Hematopoietic multipotent progenitor cell treated with erythropoietin and hydrocortisone succinate and interleukin-3 and kit ligand, for 17 days (in vitro differentiated cells): ENCODE measurements around the gene XPNPEP3.
A peak's percentile ranks its signal among the peaks of the same experiment; 100 is the strongest.
"Not testable (repeated sequence)": the region's sequence is repeated elsewhere in the genome, so short reads cannot be mapped to it uniquely, and the experiment has no call there.

Experiments used
- DNase-seq: peaks from one replicate; pipeline ENCODE4 v3.0.0-alpha.2; 2015; ENCODE audit warnings: low spot score

The XPNPEP3 gene

GRCh38 chr22:40857309-40857855 is 434 bp downstream of the XPNPEP3 start:
- DNase-seq, result no peak

GRCh38 chr22:40862013-40862412 is 5.1 kb downstream of the XPNPEP3 start, which contains the start of gene DNAJB7:
Gene DNAJB7, minus strand, starts transcription at chr22:40862113. Its CDS starts 119 bp downstream, at chr22:40861994.
- no peak for DNase-seq

- DNase-seq, result no peak
Observed at GRCh38 chr22:40862537-40862936, 5.6 kb downstream of the XPNPEP3 start.

GRCh38 chr22:40867109-40867508 is 10.2 kb downstream of the XPNPEP3 start:
- no peak for DNase-seq

GRCh38 chr22:40868379-40868778 is 11.4 kb downstream of the XPNPEP3 start:
- DNase-seq, result not testable (repeated sequence)

- DNase-seq, result no peak
Observed at GRCh38 chr22:40874016-40874415, 17.1 kb downstream of the XPNPEP3 start.

GRCh38 chr22:40875111-40875510 is 18.2 kb downstream of the XPNPEP3 start:
- no peak for DNase-seq

GRCh38 chr22:40876907-40877306 is 20.0 kb downstream of the XPNPEP3 start:
- DNase-seq, result no peak

- no peak for DNase-seq
Observed at GRCh38 chr22:40877488-40877887, 20.5 kb downstream of the XPNPEP3 start.

GRCh38 chr22:40878922-40879321 is 22.0 kb downstream of the XPNPEP3 start:
- DNase-seq, result no peak

GRCh38 chr22:40889116-40889515 is 32.2 kb downstream of the XPNPEP3 start:
- DNase-seq, result no peak

- no peak for DNase-seq
Observed at GRCh38 chr22:40890881-40891280, 33.9 kb downstream of the XPNPEP3 start.

- DNase-seq, result no peak
Observed at GRCh38 chr22:40894417-40894816, 37.5 kb downstream of the XPNPEP3 start.

GRCh38 chr22:40898850-40899357 is 42.0 kb downstream of the XPNPEP3 start:
- DNase-seq, result peak; percentile 87

- DNase-seq, result no peak
Observed at GRCh38 chr22:40904101-40904500, 47.2 kb downstream of the XPNPEP3 start.

GRCh38 chr22:40908895-40909294 is 51.9 kb downstream of the XPNPEP3 start:
- DNase-seq, result no peak

GRCh38 chr22:40911772-40912171 is 54.8 kb downstream of the XPNPEP3 start:
- DNase-seq, result no peak

- DNase-seq, result not testable (repeated sequence)
Observed at GRCh38 chr22:40912987-40913386, 56.0 kb downstream of the XPNPEP3 start.

GRCh38 chr22:40919446-40919845 is 62.5 kb downstream of the XPNPEP3 start:
- no peak for DNase-seq

GRCh38 chr22:40920526-40920925 is 63.6 kb downstream of the XPNPEP3 start:
- DNase-seq, result no peak

- DNase-seq, result peak; percentile 91
Observed at GRCh38 chr22:40922484-40923303, 65.7 kb downstream of the XPNPEP3 start.

GRCh38 chr22:40928657-40929056 is 71.7 kb downstream of the XPNPEP3 start:
- no peak for DNase-seq

GRCh38 chr22:40932396-40932795 is 75.4 kb downstream of the XPNPEP3 start:
- DNase-seq, result no peak
